ENCODE measurements around the gene ABLIM2. TPM values are rescaled to one million over a fixed set of nuclear protein-coding genes. Genes with fewer than 3 reads are reported as not detected.

ABLIM2 gene
- total and polyA plus RNA-seq, 10 of the 15 experiments (the other 5 are each of a cell fraction or from before 2014, with no cell fraction given), result 0.03 to 0.15 (median 0.05) TPM; not detected in 7

- no peak overlapping the region for H2AFZ ChIP-seq (ENCODE audit: control insufficient read depth, low read depth, low read length)
- ChIA-PET SMC1A (ENCODE audit: uncharacterized antibody, unreplicated experiment) (no interaction called here), RAD21 (ENCODE audit: unreplicated experiment) (no interaction called here), CTCF (no interaction called here), POLR2A (no interaction called here)
- no peak for FAIRE-seq
- H3K9ac ChIP-seq (ENCODE audit: control insufficient read depth, insufficient read depth, low read length), result no peak overlapping the region
- no peak overlapping the region for H3K4me2 ChIP-seq (ENCODE audit: control insufficient read depth, insufficient read depth)
- H3K36me3 ChIP-seq (ENCODE audit: control insufficient read depth in 2 of 2, insufficient read depth in 2 of 2, low read length in 1 of 2), result no peaks in the 10 kb centered on the region
- H3K9me3 ChIP-seq (replicated peaks; ENCODE audit: control insufficient read depth, insufficient read depth, low read length), result no peaks in the 10 kb centered on the region
- intact Hi-C loops (cut with micrococcal nuclease; ENCODE audit: unreplicated experiment) (no loop called here), in situ Hi-C loops (cut with MboI) (no loop called here)
- no peaks in the 10 kb centered on the region for H4K20me1 ChIP-seq (ENCODE audit: control insufficient read depth, insufficient read depth)
- no peak for TF ChIP-seq SUPT20H (IDR thresholded peaks at IDR 0.05; ENCODE audit: borderline replicate concordance, control insufficient read depth, low read depth, low read length)
- TF ChIP-seq USF2 (IDR thresholded peaks at IDR 0.05; ENCODE audit: borderline replicate concordance, low read depth, low read length), result no peak
- no peak for TF ChIP-seq YY1 (IDR thresholded peaks at IDR 0.05; ENCODE audit: low read depth, low read length)
- no peak for TF ChIP-seq E2F4 (IDR thresholded peaks at IDR 0.05; ENCODE audit: low read depth, low read length)
- TF ChIP-seq ATF7 (IDR thresholded peaks at IDR 0.05; ENCODE audit: low read depth), result no peak
- TF ChIP-seq CBX5 (IDR thresholded peaks at IDR 0.05; ENCODE audit: low read depth), result no peak
- no peak for TF ChIP-seq ZNF592 (IDR thresholded peaks at IDR 0.05)
- no peak for TF ChIP-seq PML (IDR thresholded peaks at IDR 0.05; ENCODE audit: low read length)
- no peak for TF ChIP-seq HDAC6 (IDR thresholded peaks at IDR 0.05; ENCODE audit: unreplicated experiment)
- TF ChIP-seq CEBPB (IDR thresholded peaks at IDR 0.05; ENCODE audit: borderline replicate concordance in 1 of 2, low read depth in 2 of 2, low read length in 2 of 2), result no peak
- no peak for TF ChIP-seq ZZZ3 (IDR thresholded peaks at IDR 0.05; ENCODE audit: control insufficient read depth, insufficient read length, low read depth)
- no peak for TF ChIP-seq STAT3 (IDR thresholded peaks at IDR 0.05; ENCODE audit: low read depth, low read length)
- no peak for TF ChIP-seq ELK1 (IDR thresholded peaks at IDR 0.05; ENCODE audit: low read depth, low read length)
- TF ChIP-seq ATF2 (IDR thresholded peaks at IDR 0.05; ENCODE audit: low read length), result no peak
- H3K27me3 ChIP-seq (replicated peaks in 1 of 2; ENCODE audit: control insufficient read depth in 2 of 2, insufficient read depth in 2 of 2, low read length in 1 of 2), result no peaks in the 10 kb centered on the region; a peak in 3 of 4 replicates
- ATAC-seq, result no peak
- no TSS peak for BruUV-seq (replicated peaks)
- WGBS (ENCODE audit: insufficient coverage, insufficient replicate concordance, low lambda C conversion rate, missing lambda C conversion rate), result 34% methylated on average over 10 of the region's 10 CpGs
- no peak overlapping the region for H3K4me3 ChIP-seq
- H3K79me2 ChIP-seq (ENCODE audit: control insufficient read depth, insufficient read depth, low read length), result no peaks in the 10 kb centered on the region
- no peaks in the 10 kb centered on the region for H3K4me1 ChIP-seq (ENCODE audit: control insufficient read depth, insufficient read depth, low read length)
- no peak for DNase-seq (ENCODE audit: low read depth, low spot score)
- H3K27ac ChIP-seq (ENCODE audit: control insufficient read depth, insufficient read depth), result no peak overlapping the region
These were observed 76.0 kb downstream of the ABLIM2 start for GRCh38 chr4:8082517-8083055.
